ENCODE results near the gene ATF4. TPM values are rescaled to one million over a fixed set of nuclear protein-coding genes. Genes with fewer than 3 reads are reported as not detected.

The ATF4 gene
- polyA plus RNA-seq, 4 donors, result 289 to 325 (median 312) TPM

DNA sequence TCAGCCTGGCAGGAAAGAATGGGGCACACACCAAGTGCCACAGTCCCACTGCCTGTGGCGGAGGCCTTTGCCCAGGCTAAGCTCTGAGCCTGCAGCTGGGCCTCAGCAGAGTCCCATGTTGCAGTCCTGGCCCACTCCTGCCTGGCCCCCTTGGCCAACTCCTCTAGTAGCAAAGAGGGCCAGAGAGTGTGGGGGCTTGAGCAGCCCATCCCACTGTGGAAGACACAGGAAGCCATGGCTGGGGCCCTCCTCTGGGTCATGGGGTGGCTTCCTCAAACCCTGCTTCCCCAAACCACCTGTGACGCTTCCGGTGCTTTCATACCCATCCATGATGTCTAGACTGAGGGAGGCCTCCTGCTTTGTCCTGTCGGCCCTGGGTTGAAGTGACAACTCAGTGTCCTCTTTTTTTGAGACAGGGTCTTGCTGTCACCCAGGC is 6.4 kb downstream of the ATF4 start:
- DNase-seq (ENCODE audit: low read depth in 4 of 4, low spot score in 3 of 4), result no peak

DNA sequence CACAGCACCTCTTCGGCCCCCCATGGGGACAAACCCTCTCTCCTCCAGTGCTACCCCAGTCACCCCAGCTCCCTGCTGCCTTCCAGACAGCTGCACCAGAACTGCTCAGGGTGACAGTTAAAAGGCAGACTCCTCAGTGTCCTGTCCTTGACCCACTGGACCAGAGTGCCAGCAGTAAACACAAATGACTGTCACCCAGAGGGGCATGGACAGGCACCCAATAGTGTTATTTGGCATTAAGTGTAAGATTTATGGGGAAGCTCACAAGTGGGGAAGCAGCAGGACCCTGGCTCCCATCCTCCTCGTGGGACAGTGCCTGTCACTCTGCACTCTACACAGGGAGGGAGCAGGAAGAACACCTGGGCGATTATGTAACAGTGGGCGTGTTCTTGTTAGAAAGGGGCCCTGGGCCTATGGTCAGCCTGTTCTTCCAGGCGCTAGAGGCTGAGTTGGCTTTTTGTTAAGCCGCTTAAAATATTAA is 7.2 kb downstream of the ATF4 start:
- no peak for DNase-seq (ENCODE audit: low read depth in 4 of 4, low spot score in 3 of 4)

DNA sequence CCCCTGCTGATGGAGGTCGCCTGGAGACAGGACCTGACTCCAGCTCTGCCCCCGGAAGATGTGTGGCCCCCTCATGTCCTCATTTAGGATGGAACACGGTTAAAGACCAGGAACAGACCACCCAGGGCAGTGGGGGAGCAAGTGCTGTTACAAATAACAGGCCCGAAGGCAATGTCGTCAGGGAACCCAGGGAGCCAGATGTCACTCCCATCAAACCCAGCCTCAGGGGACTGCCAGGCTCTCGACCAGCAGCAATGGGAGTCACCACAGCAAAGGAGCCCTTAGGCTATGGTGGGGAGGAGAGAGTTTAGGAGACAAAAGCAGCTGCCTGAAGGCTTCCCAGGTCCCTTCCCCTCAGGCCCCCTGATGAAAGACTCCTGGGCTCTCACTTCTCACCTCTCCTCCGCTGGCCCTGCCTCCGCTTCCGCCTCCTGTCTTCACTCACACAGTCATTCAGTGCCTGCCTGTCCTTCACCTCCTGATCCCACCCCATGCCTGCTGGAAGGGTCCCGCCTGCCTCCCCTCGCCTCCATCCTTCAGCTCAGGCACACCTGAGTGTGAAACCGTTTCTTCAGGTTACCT is 7.8 kb downstream of the ATF4 start:
- no peak for DNase-seq (ENCODE audit: low read depth in 4 of 4, low spot score in 3 of 4)

DNA sequence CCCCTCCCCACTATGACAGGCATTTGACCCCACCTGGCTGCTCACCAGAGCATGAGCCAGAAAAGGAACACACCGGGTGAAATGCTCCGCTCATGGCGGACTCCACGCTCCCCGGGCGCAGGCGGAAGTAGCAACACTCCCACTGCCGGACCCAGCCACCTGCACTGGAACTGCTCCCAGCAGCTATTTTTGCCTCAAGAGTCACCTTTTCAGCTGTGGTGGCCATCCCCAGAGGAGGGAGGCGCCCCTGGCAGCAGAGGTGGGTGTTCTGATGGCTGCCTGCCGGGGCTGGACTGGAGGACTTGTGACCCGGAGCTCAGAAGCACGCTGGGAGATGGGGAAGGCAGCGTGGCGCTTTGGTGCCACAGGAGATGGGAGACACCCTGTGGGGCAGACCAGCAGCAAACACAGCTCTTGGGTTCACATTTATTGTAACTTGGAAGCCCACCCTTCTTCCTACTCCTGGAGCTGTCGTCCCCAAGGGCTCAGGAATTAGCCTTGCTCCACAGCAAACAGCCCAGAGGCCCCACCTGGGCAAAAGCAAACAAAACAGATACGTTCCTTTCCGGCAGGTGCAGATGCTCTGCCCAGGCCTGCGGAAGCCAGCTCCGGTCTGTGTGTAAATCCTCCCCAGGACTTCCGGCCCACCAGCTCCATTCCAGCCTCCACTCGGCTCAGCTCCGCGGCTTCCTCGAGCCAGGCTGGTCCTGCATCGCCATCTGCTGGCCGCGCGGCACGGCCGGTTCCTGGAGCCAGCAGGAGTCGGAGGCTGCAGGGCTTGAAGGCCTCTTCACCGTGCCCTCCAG is 8.5 kb downstream of the ATF4 start:
- DNase-seq (ENCODE audit: low read depth in 4 of 4, low spot score in 3 of 4), result peak; percentile 79 to 87 (median 81)

DNA sequence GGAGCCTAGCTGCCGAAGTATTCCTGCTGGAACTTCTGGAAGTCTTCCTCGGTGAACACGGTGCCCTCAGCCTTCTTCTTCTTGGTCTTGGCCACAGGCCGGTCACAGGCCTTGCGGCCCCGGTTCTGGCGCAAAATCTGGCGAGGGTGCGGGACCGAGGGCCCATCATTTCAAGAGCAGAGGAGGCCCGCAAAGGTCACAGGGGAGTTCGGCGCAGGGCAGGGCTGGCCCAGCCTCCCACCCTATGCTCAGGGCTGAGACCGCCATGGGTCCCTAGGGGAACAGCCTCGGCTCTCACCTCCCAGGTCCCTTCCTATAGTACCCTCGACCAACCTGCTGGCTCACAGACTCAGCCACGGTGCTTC is 9.1 kb downstream of the ATF4 start:
- DNase-seq (ENCODE audit: low read depth in 4 of 4, low spot score in 3 of 4), result no peak

DNA sequence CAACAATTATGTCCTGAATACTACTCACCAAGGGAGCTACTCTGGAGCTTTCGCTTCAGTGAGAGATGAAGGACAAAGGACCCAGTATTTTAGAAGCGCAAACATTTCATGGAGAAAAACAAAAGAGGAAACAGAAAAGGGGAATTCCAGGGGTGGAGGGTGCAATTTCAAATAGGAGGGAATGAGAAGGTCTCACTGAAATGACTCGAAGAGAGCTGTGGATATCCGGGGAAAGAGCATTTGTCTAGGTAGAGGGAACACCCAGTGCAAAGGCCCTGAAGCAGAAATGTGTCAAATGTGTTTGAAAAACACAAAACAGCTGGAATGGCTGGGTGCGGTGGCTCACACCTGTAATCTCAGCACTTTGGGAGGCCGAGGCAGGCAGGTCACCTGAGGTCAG is 9.8 kb downstream of the ATF4 start:
- DNase-seq (ENCODE audit: low read depth in 4 of 4, low spot score in 3 of 4), result no peak

DNA sequence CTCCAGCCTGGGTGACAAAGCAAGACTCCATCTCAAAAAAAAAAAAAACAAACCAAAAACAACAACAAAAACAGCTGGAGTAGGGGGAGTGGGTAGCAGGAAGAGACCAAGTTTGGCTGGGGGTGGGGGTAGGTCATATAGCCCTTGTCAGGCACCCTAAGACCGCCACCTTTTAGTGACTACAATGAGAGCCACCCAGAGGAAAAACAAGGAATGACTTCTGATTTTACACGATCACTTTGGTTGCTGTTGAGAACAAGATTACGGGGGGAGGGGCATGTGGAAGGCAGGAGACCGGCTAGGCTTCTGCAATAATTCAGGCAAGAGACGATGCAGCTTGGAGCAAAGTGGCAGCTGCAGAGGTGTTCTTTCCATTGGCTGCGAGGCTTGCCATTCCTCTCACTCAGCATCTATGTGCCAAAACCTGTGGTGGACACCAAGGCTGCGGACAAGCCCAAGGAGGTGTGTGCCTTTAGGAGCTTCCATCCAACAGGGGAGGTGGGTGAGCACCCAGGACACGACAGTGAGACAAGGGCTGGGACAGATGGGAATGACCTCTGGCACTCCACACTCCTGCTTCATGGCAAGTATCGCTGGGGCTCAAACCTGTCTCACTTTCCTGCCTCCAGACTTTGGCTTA is 10.4 kb downstream of the ATF4 start:
- DNase-seq (ENCODE audit: low read depth in 4 of 4, low spot score in 3 of 4), result no peak

DNA sequence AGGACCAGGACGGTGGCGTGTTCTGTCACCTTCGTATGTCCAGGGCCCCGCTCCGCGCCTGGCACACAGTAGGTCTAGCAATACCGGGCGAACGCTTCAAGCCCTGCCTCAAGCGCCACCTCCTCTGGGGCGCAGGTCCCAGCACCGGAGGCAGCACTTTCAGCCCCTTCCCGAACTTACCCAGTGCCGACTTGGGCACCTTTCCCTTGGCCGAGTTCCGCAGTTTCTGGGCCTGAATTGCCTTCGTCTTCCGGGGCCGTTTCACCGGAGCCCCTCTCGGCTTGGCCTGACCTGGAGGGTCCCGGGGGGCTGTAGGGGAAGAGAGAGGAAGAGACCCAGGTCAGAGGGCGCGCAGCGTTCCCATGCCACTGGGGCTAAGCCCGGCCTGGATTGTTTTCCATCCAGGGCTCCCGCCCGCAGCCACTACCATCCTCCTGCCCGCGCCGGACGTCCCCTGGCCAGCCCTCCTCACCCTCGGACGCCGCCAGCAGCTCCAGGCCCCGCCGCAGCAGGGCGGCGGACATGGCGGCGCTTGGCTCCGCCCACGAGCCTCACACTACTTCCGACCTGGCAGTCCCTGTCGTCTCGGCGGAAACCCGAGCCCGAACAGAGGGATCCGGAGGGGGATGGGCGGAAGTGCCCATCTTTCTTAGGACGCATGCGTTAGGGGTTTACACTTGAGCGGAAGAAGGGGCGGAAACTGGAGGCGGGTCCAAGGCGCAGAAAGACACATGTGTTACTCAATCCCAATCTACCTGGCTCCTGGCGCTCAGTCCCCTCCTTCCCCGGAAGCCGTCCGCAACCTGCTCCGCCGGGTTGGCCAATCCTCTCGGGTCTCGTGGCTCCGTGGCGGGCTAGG is 12.1 kb downstream of the ATF4 start, which contains the start of gene RPS19BP1:
TSS of gene RPS19BP1 (minus strand) at position 534 of the 859 bp plus-strand sequence. CDS start at position 524, 10 bp downstream.
- DNase-seq (ENCODE audit: low read depth in 4 of 4, low spot score in 3 of 4), result peak; percentile 99 to 100 (median 100)

DNA sequence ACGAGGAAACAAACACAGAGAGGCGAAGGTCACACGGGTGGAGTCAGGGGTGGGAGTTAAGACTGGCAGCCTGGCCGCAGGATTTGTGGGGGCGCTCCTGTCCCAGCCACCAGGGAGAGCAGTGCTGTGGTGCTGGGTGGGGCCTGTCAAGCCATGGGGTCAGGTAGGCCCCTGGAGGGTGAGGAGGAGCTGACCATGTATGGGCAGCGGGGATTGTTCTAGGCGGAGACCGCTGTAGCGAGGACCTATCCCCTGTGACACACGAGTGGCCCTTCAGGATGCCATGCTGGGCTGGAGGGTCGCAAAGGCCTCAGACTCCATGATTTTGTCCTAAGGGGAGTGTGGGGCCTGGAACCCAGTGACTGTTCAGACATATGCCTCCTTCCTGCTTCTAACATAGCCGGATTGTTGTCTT is 13.7 kb downstream of the ATF4 start:
- DNase-seq (ENCODE audit: low read depth in 4 of 4, low spot score in 3 of 4), result no peak

DNA sequence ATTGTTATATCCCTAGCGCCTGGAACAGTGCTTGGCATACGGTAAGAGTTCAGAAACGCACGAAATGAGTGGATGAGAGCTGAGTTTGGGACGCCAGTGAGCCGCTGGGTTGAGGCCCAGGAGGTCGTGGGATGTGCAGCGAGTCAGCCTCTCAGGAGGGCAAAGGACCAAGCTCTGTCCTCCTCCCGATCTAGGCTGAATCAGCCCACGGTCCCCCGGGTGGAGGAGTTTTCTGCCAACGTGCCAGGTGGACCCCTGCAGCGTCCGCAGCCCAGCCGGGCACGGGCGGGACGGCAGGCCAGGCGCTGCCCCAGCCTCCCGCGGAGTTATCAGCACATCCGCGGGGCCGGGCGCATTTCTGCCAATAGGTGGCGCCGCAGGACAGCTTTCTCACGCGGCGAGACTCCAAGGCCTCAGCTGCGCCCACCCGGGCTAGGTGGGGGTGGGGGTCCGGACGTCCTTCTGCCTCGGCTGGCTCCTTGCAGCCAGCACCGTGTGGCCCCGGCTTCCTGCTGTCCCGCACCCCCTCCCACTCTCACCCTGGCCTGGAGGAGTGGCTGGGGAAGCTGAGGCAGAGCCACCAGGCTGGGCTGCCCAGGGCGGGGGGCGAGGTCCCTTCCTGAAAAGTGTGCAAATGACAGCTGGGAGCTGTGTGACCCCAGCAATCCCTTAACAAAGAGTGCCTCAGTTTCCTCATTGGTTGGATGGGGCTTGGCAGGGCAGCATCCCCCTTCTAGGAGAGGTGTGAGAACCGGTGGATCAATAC is 14.4 kb downstream of the ATF4 start:
- DNase-seq (ENCODE audit: low read depth in 4 of 4, low spot score in 3 of 4), result peak; percentile 71 to 83 (median 74)

DNA sequence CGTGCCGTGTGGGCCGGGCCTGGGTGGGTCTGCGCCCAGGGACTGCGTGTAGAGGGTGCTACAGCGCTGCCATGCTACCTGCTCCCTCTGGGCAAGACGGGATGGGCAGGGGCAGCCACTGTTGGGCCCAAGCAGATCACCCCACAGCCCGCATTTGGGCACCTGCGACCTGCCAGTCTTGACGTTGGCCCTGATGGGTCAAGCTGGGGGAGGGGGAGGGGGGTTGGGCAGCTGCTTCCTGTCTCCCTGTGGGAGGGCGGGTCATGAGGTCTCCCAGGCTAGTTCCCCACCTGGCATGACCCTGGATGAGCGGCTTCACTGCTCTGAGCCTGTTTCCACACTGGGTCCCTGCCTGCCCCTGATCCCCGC is 15.0 kb downstream of the ATF4 start:
- no peak for DNase-seq (ENCODE audit: low read depth in 4 of 4, low spot score in 3 of 4)

DNA sequence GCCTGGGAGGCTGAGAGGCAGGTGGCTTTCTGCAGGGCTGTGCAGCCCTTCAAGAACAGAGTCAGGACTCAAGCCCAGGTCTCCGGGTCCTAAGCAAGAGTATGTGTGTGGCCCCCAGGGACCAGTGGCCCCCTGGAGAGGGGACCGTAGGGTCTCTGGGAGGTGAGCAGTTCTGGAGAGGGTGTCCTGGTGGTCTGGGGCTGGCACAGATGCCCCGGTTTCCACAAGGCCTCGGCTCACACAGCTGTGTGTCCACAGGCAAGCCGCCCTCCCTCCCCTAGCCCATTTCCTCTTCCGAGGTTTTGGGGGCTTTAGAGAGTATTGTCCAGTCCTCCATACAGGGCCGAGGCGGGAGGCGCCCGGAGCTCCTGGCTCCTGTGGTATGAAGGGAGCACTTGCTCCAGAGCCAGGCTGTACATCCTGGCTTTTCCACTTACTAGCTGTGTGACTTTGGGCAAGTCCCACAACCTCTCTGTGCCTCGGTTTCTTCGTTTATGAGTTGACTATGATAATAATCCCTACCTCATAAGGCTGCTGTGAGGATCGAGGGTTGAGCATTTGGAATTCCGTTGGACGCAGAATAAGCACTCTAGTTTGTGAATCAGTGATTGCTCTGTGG is 15.6 kb downstream of the ATF4 start:
- no peak for DNase-seq (ENCODE audit: low read depth in 4 of 4, low spot score in 3 of 4)

DNA sequence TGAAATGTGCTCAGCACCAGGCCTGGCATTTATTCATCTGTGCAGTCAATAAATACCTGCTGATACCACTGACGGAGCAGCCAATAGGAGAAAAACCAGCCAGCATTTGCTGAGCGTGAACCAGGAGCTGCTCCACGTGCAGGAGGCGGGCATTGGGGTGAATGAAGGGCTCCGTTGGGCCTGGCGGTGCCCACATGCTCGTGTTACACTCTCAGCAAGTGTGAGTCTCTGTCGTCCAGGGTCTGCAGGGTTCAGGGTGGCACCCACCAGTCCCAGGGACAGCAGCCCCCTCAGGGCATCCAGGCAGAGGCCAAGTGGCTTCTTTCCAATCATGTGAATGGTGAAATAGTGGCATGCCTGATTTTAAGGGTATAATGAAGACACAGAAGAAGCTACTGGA is 16.3 kb downstream of the ATF4 start:
- DNase-seq (ENCODE audit: low read depth in 4 of 4, low spot score in 3 of 4), result no peak

DNA sequence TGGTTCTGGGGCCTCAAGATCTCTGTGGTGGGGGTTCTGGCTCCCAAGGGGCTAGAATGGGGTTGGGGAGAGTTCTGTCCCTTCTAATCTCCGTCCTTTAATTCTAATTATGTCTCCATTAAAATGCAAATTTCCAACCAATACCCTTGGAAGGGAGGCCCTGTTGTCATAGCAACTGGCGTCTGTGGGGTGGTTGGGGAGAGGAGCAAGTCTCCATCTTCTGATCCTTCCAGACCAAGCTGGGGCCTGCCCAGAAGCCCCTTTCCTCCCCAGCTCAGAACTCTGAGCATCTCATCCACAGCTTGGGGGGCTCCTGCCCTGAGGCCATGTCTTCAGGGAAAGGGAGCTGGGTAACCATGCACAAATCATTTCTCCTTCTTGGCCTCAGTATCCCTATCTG is 17.6 kb downstream of the ATF4 start:
- no peak for DNase-seq (ENCODE audit: low read depth in 4 of 4, low spot score in 3 of 4)

DNA sequence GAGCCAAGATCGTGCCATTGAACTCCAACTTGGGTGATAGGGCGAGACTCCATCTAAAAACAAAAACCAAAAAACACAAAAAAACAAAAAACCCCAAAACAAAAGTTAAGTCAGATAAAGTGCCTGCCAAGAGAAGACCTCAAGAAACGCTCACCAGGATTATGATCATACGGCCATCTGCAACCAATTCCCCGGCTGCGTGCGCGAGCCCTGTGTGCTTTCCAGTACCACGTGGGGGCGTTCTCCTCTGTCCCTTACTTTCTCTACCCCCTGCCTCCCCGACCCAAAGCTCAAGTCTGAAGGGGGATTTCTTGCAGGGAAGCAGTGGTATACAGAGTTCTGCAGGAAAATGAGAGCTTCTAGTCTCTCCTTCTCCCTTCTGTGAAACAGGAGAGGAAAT is 22.7 kb downstream of the ATF4 start:
- DNase-seq (ENCODE audit: low read depth in 4 of 4, low spot score in 3 of 4), result no peak

DNA sequence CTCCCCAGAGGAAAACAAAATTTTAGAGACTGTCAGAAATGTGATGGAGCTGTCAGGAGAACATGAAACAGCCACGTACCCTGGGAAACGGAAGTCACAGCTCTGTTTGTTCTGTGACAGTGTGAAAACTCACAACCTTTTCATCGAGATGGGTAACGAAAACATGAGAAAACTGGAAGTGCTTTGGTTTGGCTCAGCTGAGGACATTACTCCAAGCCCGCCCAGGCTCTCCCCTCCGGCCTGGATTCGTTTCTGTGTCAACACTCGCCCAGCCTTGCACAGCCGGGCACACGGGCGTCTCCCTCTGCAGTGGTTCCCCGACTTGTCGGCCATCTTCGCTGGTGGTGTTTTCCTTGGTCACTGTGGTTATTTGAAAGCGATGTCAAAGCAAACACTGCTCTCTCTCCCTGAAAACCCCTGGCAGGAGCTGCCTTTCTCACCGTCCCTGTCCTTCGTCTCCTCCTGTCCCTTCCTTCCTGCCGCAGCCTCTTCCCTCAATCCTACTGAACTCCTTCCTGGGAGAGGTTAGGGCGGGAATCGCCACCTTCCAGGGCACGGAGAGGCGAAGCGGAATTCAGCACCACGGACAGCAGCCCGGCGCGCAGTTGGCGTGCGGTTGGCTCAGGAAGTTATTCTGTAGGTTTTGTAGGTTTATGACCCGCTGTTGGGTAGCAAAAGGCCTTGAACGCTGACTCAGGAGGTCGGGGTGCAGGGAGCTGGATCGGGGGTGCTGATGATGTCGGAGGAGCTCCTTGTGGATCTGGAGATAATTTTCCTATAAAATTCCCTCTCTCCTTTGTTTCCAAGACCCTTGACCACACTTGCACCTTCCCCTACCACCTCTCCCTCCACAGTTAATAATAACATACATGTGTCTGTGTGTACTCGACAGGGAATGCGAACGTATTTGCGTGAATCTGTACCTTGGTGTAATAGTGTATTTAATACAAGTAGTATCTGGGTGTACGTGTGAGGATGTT is 25.3 kb downstream of the ATF4 start:
- DNase-seq (ENCODE audit: low read depth in 4 of 4, low spot score in 3 of 4), result peak in 3 of 4 donors; percentile 57 to 65 (median 59)

DNA sequence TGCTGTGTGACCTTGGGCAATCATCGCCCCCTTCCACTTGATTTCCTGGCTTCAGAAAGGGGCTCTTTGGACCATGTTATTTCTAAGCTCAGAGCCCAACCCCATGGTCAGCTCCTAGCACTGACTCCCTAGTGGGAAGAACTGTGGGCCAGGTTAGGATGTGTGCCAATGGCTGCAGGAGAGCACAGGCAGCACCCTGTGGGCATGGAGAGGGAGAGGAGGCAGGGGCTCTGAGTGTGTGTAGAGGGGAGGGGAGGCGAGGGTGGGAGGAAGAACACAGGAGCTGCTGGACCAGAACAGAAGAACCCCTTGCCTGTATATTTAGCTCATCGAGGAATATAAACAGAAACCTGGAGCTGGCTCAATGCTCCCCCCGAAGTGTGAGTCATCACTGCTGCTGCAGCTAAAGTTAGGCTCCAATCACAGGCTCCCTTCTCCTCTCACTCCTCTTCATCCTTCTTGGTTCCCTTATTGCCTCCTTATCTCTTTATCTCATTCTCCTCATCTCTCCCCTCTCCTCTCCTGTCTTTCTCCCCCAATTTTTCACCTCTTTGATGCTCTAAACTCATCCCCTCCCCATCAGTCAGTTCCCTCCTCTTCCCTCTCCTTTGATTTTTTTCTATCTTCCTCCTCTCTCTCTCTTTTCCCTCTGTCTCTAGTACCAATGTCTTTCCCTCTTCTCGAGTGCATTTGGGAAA is 26.7 kb downstream of the ATF4 start:
- DNase-seq (ENCODE audit: low read depth in 4 of 4, low spot score in 3 of 4), result no peak

DNA sequence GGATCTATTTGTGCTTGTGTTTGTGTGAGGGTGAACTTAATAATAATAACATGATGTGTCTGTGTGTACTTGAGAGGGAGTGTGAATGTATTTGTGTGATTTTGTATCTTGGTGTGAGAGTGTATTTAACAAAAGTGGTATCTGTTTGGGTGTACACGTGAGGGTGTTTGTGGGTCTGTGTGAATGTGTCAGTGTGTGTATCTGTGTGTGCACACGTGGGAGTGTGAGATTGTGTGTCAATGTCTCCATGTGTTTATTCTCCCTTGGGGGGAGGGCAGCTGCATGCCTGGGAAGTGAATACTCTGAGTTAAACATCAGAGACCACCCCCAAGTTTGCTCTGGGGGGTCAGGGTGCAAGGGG is 27.2 kb downstream of the ATF4 start:
- DNase-seq (ENCODE audit: low read depth in 4 of 4, low spot score in 3 of 4), result no peak

Measured in right renal pelvis (tissue), 4 donors.